ENCODE data around the gene BLNK.

- no peak for TF ChIP-seq CTCF (IDR thresholded peaks at IDR 0.05; ENCODE audit: borderline replicate concordance, extremely low read depth, low read length, poor library complexity, severe bottlenecking)
- TF ChIP-seq EZH2 (IDR thresholded peaks at IDR 0.05; ENCODE audit: borderline replicate concordance, low read depth, low read length, severe bottlenecking) = no peak
Measured at GRCh38 chr10:96290368-96291133, 19.2 kb upstream of the BLNK start.

All from DND-41 (cell line).